ENCODE measurements around the gene CMIP.

CMIP gene

GRCh38 chr16:81554979-81555378 lies 110.4 kb downstream of the CMIP start:
- no peaks in the 10 kb centered on the region for H3K9me3 Mint-ChIP-seq
- H3K27ac Mint-ChIP-seq, result peak overlapping the region in 1 of 3 experiments; percentile 53
- H3K4me1 Mint-ChIP-seq, result peaks cover 38% of the 10 kb centered on the region
- TF ChIP-seq CTCF (IDR thresholded peaks at IDR 0.05; ENCODE audit: unreplicated experiment in 3 of 3), result no peak
- H3K36me3 Mint-ChIP-seq (ENCODE audit: low read depth), result peaks cover 4% of the 10 kb centered on the region
- no peak overlapping the region for H3K4me3 Mint-ChIP-seq
- no peaks in the 10 kb centered on the region for H3K27me3 Mint-ChIP-seq (ENCODE audit: low read depth)

- no peak for TF ChIP-seq CTCF (IDR thresholded peaks at IDR 0.05; ENCODE audit: unreplicated experiment in 3 of 3)
- Mint-ChIP-seq H3K27ac (no peak overlapping the region), H3K4me3 (no peak overlapping the region), H3K36me3 (ENCODE audit: low read depth) (peaks cover 4% of the 10 kb centered on the region), H3K27me3 (ENCODE audit: low read depth) (no peaks in the 10 kb centered on the region), H3K9me3 (no peaks in the 10 kb centered on the region), H3K4me1 (peaks cover 36% of the 10 kb centered on the region)
Measured at GRCh38 chr16:81555660-81556059, 111.1 kb downstream of the CMIP start.

GRCh38 chr16:81556715-81557284 lies 112.2 kb downstream of the CMIP start:
- Mint-ChIP-seq H3K27me3 (ENCODE audit: low read depth) (no peaks in the 10 kb centered on the region), H3K27ac (no peak overlapping the region), H3K36me3 (ENCODE audit: low read depth) (peaks cover 4% of the 10 kb centered on the region), H3K9me3 (no peaks in the 10 kb centered on the region), H3K4me3 (no peak overlapping the region), H3K4me1 (peaks cover 37% of the 10 kb centered on the region)
- no peak for TF ChIP-seq CTCF (IDR thresholded peaks at IDR 0.05; ENCODE audit: unreplicated experiment in 3 of 3)

GRCh38 chr16:81558077-81558443 lies 113.5 kb downstream of the CMIP start:
- Mint-ChIP-seq H3K27ac (no peak overlapping the region), H3K36me3 (ENCODE audit: low read depth) (peaks cover 4% of the 10 kb centered on the region), H3K4me1 (peaks cover 29% of the 10 kb centered on the region), H3K4me3 (no peak overlapping the region), H3K9me3 (no peaks in the 10 kb centered on the region), H3K27me3 (ENCODE audit: low read depth) (no peaks in the 10 kb centered on the region)
- no peak for TF ChIP-seq CTCF (IDR thresholded peaks at IDR 0.05; ENCODE audit: unreplicated experiment in 3 of 3)

- H3K27ac Mint-ChIP-seq, result no peak overlapping the region
- H3K36me3 Mint-ChIP-seq (ENCODE audit: low read depth), result peaks cover 4% of the 10 kb centered on the region
- no peak for TF ChIP-seq CTCF (IDR thresholded peaks at IDR 0.05; ENCODE audit: unreplicated experiment in 3 of 3)
- no peak overlapping the region for H3K4me3 Mint-ChIP-seq
- H3K4me1 Mint-ChIP-seq, result peaks cover 25% of the 10 kb centered on the region
- no peaks in the 10 kb centered on the region for H3K9me3 Mint-ChIP-seq
- H3K27me3 Mint-ChIP-seq (ENCODE audit: low read depth), result no peaks in the 10 kb centered on the region
Measured at GRCh38 chr16:81558444-81559175, 114.0 kb downstream of the CMIP start.
